ENCODE results near the gene KIF11. TPM values are rescaled to one million over a fixed set of nuclear protein-coding genes. Genes with fewer than 3 reads are reported as not detected.
"Not testable (repeated sequence)": the region's sequence is repeated elsewhere in the genome, so short reads cannot be mapped to it uniquely, and the experiment has no call there.

Gene KIF11
- total and polyA plus RNA-seq, 2 of the 13 experiments (the other 11 are each of a cell fraction or from before 2014, with no cell fraction given) = 8.7 to 38.4 TPM

DNA sequence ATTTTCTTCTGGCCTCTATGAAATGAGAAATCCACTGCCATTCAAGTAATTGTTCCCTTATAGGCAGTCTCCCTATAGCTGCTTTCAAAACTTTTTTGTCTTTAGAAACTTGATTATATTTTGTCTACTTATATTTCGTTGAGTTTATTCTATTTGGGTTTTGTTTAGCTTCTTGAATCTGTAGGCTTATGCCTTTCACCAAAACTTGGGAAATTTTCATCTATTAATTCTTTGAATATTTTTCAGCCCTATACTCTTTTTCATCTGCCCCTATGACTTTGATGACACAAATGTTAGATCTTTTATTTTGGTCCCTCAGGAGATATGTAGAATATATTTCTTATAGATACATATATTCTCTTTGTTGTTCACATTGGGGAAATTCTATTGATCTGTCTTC is 48.6 kb downstream of the KIF11 start (continued):
- no peak for TF ChIP-seq ZXDC (CRISPR knock-in tag; IDR thresholded peaks at IDR 0.05)
- TF ChIP-seq REPIN1 (CRISPR knock-in tag; IDR thresholded peaks at IDR 0.05; ENCODE audit: borderline replicate concordance, low read depth) = no peak
- TF ChIP-seq RARA (CRISPR knock-in tag; IDR thresholded peaks at IDR 0.05) = no peak
- TF ChIP-seq HNRNPUL1 (IDR thresholded peaks at IDR 0.05; ENCODE audit: low read depth, low read length) = no peak

- WGBS (ENCODE audit: low lambda C conversion rate) = 96% methylated on average over 2 of the region's 2 CpGs
- no peak overlapping the region for H3K4me2 ChIP-seq (ENCODE audit: low read depth, low read length)
- peaks cover 8% of the 10 kb centered on the region for H3K4me1 ChIP-seq (ENCODE audit: insufficient read depth, low read length)
- no peak overlapping the region for H3K9ac ChIP-seq (ENCODE audit: insufficient read depth, low read depth, low read length)
- DNase-seq (ENCODE audit: low spot score) = no peak
- H3K36me3 ChIP-seq (replicated peaks in 1 of 2; ENCODE audit: control insufficient read depth in 1 of 2, insufficient read depth in 2 of 2, low read length in 2 of 2) = peaks cover 6 to 51% of the 10 kb centered on the region in 2 experiments; a peak in 4 of 5 replicates
- no peak overlapping the region for H3K4me3 ChIP-seq (replicated peaks in 1 of 3; ENCODE audit: insufficient read depth in 1 of 3, low read depth in 2 of 3, low read length in 3 of 3)
- POLR2A ChIA-PET = no interaction called here
- TF ChIP-seq ZNF260 (CRISPR knock-in tag; IDR thresholded peaks at IDR 0.05; ENCODE audit: borderline replicate concordance, low read depth) (no peak), MAZ (IDR thresholded peaks at IDR 0.05; ENCODE audit: borderline replicate concordance, low read depth, low read length) (no peak), MAZ (CRISPR knock-in tag; IDR thresholded peaks at IDR 0.05; ENCODE audit: low read depth) (no peak), CREB1 (IDR thresholded peaks at IDR 0.05) (no peak), CREB1 (CRISPR knock-in tag; IDR thresholded peaks at IDR 0.05) (no peak), ZNF329 (CRISPR knock-in tag; IDR thresholded peaks at IDR 0.05; ENCODE audit: low read depth) (no peak), FOXA1 (IDR thresholded peaks at IDR 0.05) (no peak), FOXA1 (CRISPR knock-in tag; IDR thresholded peaks at IDR 0.05) (no peak)
- in situ Hi-C loops (cut with HindIII; ENCODE audit: extremely low pct_ligation_motif_present, low pct_unique_long_range_greater_than_20kb) (no loop called here), intact Hi-C loops (cut with micrococcal nuclease; ENCODE audit: unreplicated experiment) (loop anchor here (10.0 kb wide), 2 partner anchors 50 to 130 kb away; partner anchors contain the start of gene KIF11)
- no peak for FAIRE-seq
- no peak for ATAC-seq
- no peaks in the 10 kb centered on the region for H3K9me3 ChIP-seq (ENCODE audit: low read length)
- no peaks in the 10 kb centered on the region for H3K27me3 ChIP-seq (ENCODE audit: control insufficient read depth in 1 of 2, insufficient read depth in 2 of 2, low read length in 2 of 2)
- no peaks in the 10 kb centered on the region for H4K20me1 ChIP-seq (ENCODE audit: insufficient read depth, low read length)
- BruUV-seq (replicated peaks) = no TSS peak
- no peak overlapping the region for H3K27ac ChIP-seq (ENCODE audit: extremely low read length, insufficient read depth, low read length)
- no peaks in the 10 kb centered on the region for H3K79me2 ChIP-seq (ENCODE audit: insufficient read depth, low read length)
- no peak overlapping the region for H2AFZ ChIP-seq (ENCODE audit: low read length)
- CTCF ChIA-PET (ENCODE audit: low intra/inter-chr PET ratio, low total read pairs) = interaction anchor here (0.8 kb wide), 1 partner anchor 54 kb away, joined by 3 read pairs; no protein-coding TSS in a partner anchor
These were observed 52.0 kb downstream of the KIF11 start for GRCh38 chr10:92644921-92645320.

GRCh38 chr10:92650864-92651263 is 57.9 kb downstream of the KIF11 start:
- H3K27me3 ChIP-seq (ENCODE audit: control insufficient read depth in 1 of 2, insufficient read depth in 2 of 2, low read length in 2 of 2); FAIRE-seq; H3K9ac ChIP-seq (ENCODE audit: insufficient read depth, low read depth, low read length); H3K9me3 ChIP-seq (ENCODE audit: low read length); intact Hi-C loops (cut with micrococcal nuclease; ENCODE audit: unreplicated experiment); H3K4me2 ChIP-seq (ENCODE audit: low read depth, low read length); H3K79me2 ChIP-seq (ENCODE audit: insufficient read depth, low read length); H3K27ac ChIP-seq (ENCODE audit: extremely low read length, insufficient read depth, low read length); in situ Hi-C loops (cut with HindIII; ENCODE audit: extremely low pct_ligation_motif_present, low pct_unique_long_range_greater_than_20kb); ATAC-seq; DNase-seq (ENCODE audit: low spot score); POLR2A ChIA-PET; H3K4me3 ChIP-seq (replicated peaks in 1 of 3; ENCODE audit: insufficient read depth in 1 of 3, low read depth in 2 of 3, low read length in 3 of 3); H4K20me1 ChIP-seq (ENCODE audit: insufficient read depth, low read length); BruUV-seq (replicated peaks); H2AFZ ChIP-seq (ENCODE audit: low read length); H3K4me1 ChIP-seq (ENCODE audit: insufficient read depth, low read length); CTCF ChIA-PET (ENCODE audit: low intra/inter-chr PET ratio, low total read pairs): not testable (repeated sequence)
- WGBS (ENCODE audit: low lambda C conversion rate) = 97% methylated on average over 3 of the region's 3 CpGs
- peaks cover 9 to 69% of the 10 kb centered on the region in 2 experiments; a peak in 4 of 5 replicates for H3K36me3 ChIP-seq (replicated peaks in 1 of 2; ENCODE audit: control insufficient read depth in 1 of 2, insufficient read depth in 2 of 2, low read length in 2 of 2)

All from HepG2 (cell line).